Stimulated activated CD4-positive, alpha-beta T cell treated with anti-CD3 and anti-CD28 coated beads, Interleukin-15, amount 100 ng/mL, for 1 hour (primary cell): Measurements from ENCODE around the gene CFAP221.

Experiments used
- DNase-seq, 2 donors: peaks; one replicate each; pipeline ENCODE4 v3.0.0-alpha.2; 2020; ENCODE audit warnings: low read depth in 1 of 2, low spot score in 1 of 2

The CFAP221 gene

GRCh38 chr2:119697290-119698020 lies 153.2 kb downstream of the CFAP221 start:
- no peak for DNase-seq

- DNase-seq, result no peak
These were observed 154.0 kb downstream of the CFAP221 start for GRCh38 chr2:119698246-119698645.

GRCh38 chr2:119699016-119699606 lies 154.9 kb downstream of the CFAP221 start:
- DNase-seq, result no peak

GRCh38 chr2:119700866-119701265 lies 156.6 kb downstream of the CFAP221 start:
- no peak for DNase-seq

GRCh38 chr2:119701352-119701751 lies 157.1 kb downstream of the CFAP221 start:
- DNase-seq, result no peak

- DNase-seq, result no peak
These were observed 158.1 kb downstream of the CFAP221 start for GRCh38 chr2:119702203-119702917.

- DNase-seq, result peak; percentile 36 to 45
These were observed 158.7 kb downstream of the CFAP221 start for GRCh38 chr2:119702918-119703401.

GRCh38 chr2:119703526-119703925 lies 159.3 kb downstream of the CFAP221 start:
- DNase-seq, result no peak

- DNase-seq, result no peak
These were observed 160.4 kb downstream of the CFAP221 start for GRCh38 chr2:119704670-119705120.

GRCh38 chr2:119706221-119706620 lies 162.0 kb downstream of the CFAP221 start:
- DNase-seq, result no peak
